ENCODE data around the gene NRARP. TPM values are rescaled to one million over a fixed set of nuclear protein-coding genes. Genes with fewer than 3 reads are reported as not detected.

NRARP gene
- polyA plus RNA-seq, 3 donors = 15.4 TPM; not detected in 2

DNA sequence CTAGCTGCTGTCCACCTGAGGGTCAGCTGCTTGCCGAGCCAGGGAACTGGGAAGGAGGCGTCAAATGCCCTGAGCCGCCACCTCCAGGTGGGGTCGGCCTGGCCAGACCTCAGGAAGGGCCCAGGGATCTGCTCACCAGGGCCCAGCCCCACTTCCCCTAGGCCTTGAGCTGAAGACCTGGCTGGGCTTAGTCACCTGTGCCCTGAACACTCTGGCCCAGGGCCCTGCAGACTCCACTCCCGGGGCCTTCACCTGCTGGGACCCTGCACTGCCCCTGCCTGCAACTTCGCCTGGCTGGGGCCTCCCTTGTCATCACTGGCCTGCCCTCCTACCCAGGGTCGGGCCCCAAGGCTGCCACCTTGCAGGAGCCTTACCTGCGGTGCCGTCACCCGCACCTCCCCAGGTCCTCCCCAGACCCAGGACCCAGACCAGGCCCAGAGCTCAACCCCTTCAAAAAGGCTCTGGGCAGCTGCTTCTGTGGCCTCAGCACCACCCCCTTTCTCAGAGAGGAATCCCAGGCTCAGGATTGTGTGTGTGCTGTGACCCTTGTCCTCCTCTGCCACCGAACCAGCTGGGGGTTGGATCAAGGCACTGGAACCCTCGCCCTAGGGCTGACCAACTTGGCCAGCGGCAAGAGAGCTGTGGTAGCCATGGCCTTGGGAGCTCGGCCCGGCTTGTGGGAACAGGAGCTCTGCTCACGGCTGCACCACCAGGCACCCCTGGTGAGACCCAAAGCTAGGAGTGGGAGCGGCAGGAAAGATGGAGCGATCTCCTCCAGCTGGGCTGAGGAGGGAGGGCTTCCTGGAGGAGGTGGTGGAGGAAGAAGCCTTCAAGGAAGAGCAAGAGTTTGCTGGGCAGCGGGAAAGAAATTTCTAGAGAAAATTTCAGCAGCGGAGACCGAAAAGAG, 48.1 kb downstream of the NRARP start:
- Mint-ChIP-seq H3K27me3 (ENCODE audit: low read depth in 3 of 3) (peaks cover 5 to 7% (median 6%) of the 10 kb centered on the region in 3 donors), H3K9me3 (no peaks in the 10 kb centered on the region), H3K4me1 (peaks cover 18% of the 10 kb centered on the region), H3K4me3 (peak overlapping the region; percentile 88 to 95), H3K36me3 (peaks cover 10 to 30% of the 10 kb centered on the region in 2 donors), H3K27ac (peak overlapping the region in 3 of 7 donors; percentile 58 to 76 (median 70))
- H3K79me2 ChIP-seq (ENCODE audit: insufficient read depth, low read length) = peaks cover 19% of the 10 kb centered on the region
- no peak for TF ChIP-seq CTCF (IDR thresholded peaks at IDR 0.05)
- peaks cover 19 to 27% of the 10 kb centered on the region in 2 donors for H3K4me1 ChIP-seq (ENCODE audit: control insufficient read depth in 1 of 2, insufficient read depth in 2 of 2, low read length in 2 of 2)
- H3K9ac ChIP-seq (ENCODE audit: insufficient read depth, low read length, poor library complexity, severe bottlenecking) = peak overlapping the region; percentile 76
- H4K20me1 ChIP-seq (ENCODE audit: insufficient read depth, low read length) = peaks cover 22% of the 10 kb centered on the region
- H3K27me3 ChIP-seq (ENCODE audit: control insufficient read depth in 2 of 2, insufficient read depth in 2 of 2, low read length in 2 of 2) = no peaks in the 10 kb centered on the region
- no peak for DNase-seq
- peak overlapping the region; percentile 65 to 94 (median 82) for H3K4me3 ChIP-seq (replicated peaks in 1 of 3; ENCODE audit: low read depth in 2 of 3, low read length in 3 of 3)
- H3K9me3 ChIP-seq (replicated peaks in 1 of 2; ENCODE audit: control insufficient read depth in 1 of 2, insufficient read depth in 1 of 2, low read length in 2 of 2) = no peaks in the 10 kb centered on the region
- H2AFZ ChIP-seq (ENCODE audit: insufficient read depth, low read depth, low read length, poor library complexity, severe bottlenecking) = peak overlapping the region; percentile 97
- intact Hi-C loops (cut with micrococcal nuclease) = loop anchor here in 1 of 2 donors (2.0 kb wide), 1 partner anchor 13 kb away; the partner anchor contains the start of gene TUBB4B
- H3K27ac ChIP-seq (ENCODE audit: low read depth in 1 of 2, low read length in 2 of 2) = no peak overlapping the region
- peaks cover 12 to 17% of the 10 kb centered on the region in 2 donors for H3K36me3 ChIP-seq (replicated peaks in 1 of 2; ENCODE audit: control insufficient read depth in 1 of 2, insufficient read depth in 2 of 2, low read length in 2 of 2)
- peak overlapping the region; percentile 98 for H3K4me2 ChIP-seq (replicated peaks; ENCODE audit: extremely low read depth, low read length, poor library complexity, severe bottlenecking)
- 91% methylated on average over 21 of the region's 21 CpGs for WGBS (ENCODE audit: insufficient coverage)

- Histone ChIP-seq H3K4me3 (replicated peaks in 1 of 3; ENCODE audit: low read depth in 2 of 3, low read length in 3 of 3) (no peak overlapping the region), H3K9ac (ENCODE audit: insufficient read depth, low read length, poor library complexity, severe bottlenecking) (no peak overlapping the region), H3K27ac (ENCODE audit: low read depth in 1 of 2, low read length in 2 of 2) (no peak overlapping the region), H4K20me1 (ENCODE audit: insufficient read depth, low read length) (peaks cover 18% of the 10 kb centered on the region), H3K36me3 (replicated peaks in 1 of 2; ENCODE audit: control insufficient read depth in 1 of 2, insufficient read depth in 2 of 2, low read length in 2 of 2) (peaks cover 6% of the 10 kb centered on the region in 2 donors), H3K27me3 (ENCODE audit: control insufficient read depth in 2 of 2, insufficient read depth in 2 of 2, low read length in 2 of 2) (no peaks in the 10 kb centered on the region), H3K79me2 (ENCODE audit: insufficient read depth, low read length) (peaks cover 19% of the 10 kb centered on the region), H2AFZ (ENCODE audit: insufficient read depth, low read depth, low read length, poor library complexity, severe bottlenecking) (no peak overlapping the region), H3K9me3 (replicated peaks in 1 of 2; ENCODE audit: control insufficient read depth in 1 of 2, insufficient read depth in 1 of 2, low read length in 2 of 2) (no peaks in the 10 kb centered on the region), H3K4me2 (replicated peaks; ENCODE audit: extremely low read depth, low read length, poor library complexity, severe bottlenecking) (no peak overlapping the region), H3K4me1 (ENCODE audit: control insufficient read depth in 1 of 2, insufficient read depth in 2 of 2, low read length in 2 of 2) (peaks cover 19 to 27% of the 10 kb centered on the region in 2 donors)
- H3K36me3 Mint-ChIP-seq = peaks cover 5 to 18% of the 10 kb centered on the region in 2 donors
- no peak overlapping the region for H3K4me3 Mint-ChIP-seq
- no peak for DNase-seq
- no peak for TF ChIP-seq CTCF (IDR thresholded peaks at IDR 0.05)
- 89% methylated on average over 29 of the region's 35 CpGs for WGBS (ENCODE audit: insufficient coverage)
- intact Hi-C loops (cut with micrococcal nuclease) = no loop called here
- H3K27me3 Mint-ChIP-seq (ENCODE audit: low read depth in 3 of 3) = peaks cover 5 to 7% (median 6%) of the 10 kb centered on the region in 3 donors
- peaks cover 18% of the 10 kb centered on the region for H3K4me1 Mint-ChIP-seq
- H3K9me3 Mint-ChIP-seq = no peaks in the 10 kb centered on the region
- H3K27ac Mint-ChIP-seq = peak overlapping the region in 1 of 7 donors; percentile 50
Measured at GRCh38 chr9:137252555-137253506, 49.2 kb downstream of the NRARP start.
